ENCODE data around the gene MIX23. TPM values are rescaled to one million over a fixed set of nuclear protein-coding genes. Genes with fewer than 3 reads are reported as not detected.

Gene MIX23
- total RNA-seq, 1 experiment from 2014 or later, result 39.6 TPM

GRCh38 chr3:122414391-122414790, 31.4 kb upstream of the MIX23 start:
- TF ChIP-seq CTCF (IDR thresholded peaks at IDR 0.05; ENCODE audit: unreplicated experiment), result no peak
- intact Hi-C loops (cut with micrococcal nuclease; ENCODE audit: unreplicated experiment), result no loop called here
- Mint-ChIP-seq H3K4me1 (ENCODE audit: low read depth, unreplicated experiment) (peaks cover 20% of the 10 kb centered on the region), H3K4me3 (ENCODE audit: low read depth, unreplicated experiment) (peak overlapping the region; percentile 94), H3K36me3 (ENCODE audit: insufficient read depth, unreplicated experiment) (peaks cover 38% of the 10 kb centered on the region), H3K27me3 (ENCODE audit: unreplicated experiment) (no peaks in the 10 kb centered on the region), H3K9me3 (ENCODE audit: low read depth, unreplicated experiment) (no peaks in the 10 kb centered on the region), H3K27ac (ENCODE audit: unreplicated experiment) (peak overlapping the region; percentile 98)
- CTCF ChIA-PET, result no interaction called here
- DNase-seq, result no peak
- no TSS peak for BruUV-seq (replicated peaks)

GRCh38 chr3:122410639-122411038, 27.6 kb upstream of the MIX23 start:
- no peak for DNase-seq
- intact Hi-C loops (cut with micrococcal nuclease; ENCODE audit: unreplicated experiment), result no loop called here
- BruUV-seq (replicated peaks), result no TSS peak
- Mint-ChIP-seq H3K4me1 (ENCODE audit: low read depth, unreplicated experiment) (peaks cover 20% of the 10 kb centered on the region), H3K27me3 (ENCODE audit: unreplicated experiment) (no peaks in the 10 kb centered on the region), H3K4me3 (ENCODE audit: low read depth, unreplicated experiment) (no peak overlapping the region), H3K27ac (ENCODE audit: unreplicated experiment) (no peak overlapping the region), H3K36me3 (ENCODE audit: insufficient read depth, unreplicated experiment) (peaks cover 13% of the 10 kb centered on the region), H3K9me3 (ENCODE audit: low read depth, unreplicated experiment) (no peaks in the 10 kb centered on the region)
- TF ChIP-seq CTCF (IDR thresholded peaks at IDR 0.05; ENCODE audit: unreplicated experiment), result no peak
- CTCF ChIA-PET, result no interaction called here

- Mint-ChIP-seq H3K36me3 (ENCODE audit: insufficient read depth, unreplicated experiment) (peaks cover 8% of the 10 kb centered on the region), H3K27me3 (ENCODE audit: unreplicated experiment) (no peaks in the 10 kb centered on the region), H3K9me3 (ENCODE audit: low read depth, unreplicated experiment) (no peaks in the 10 kb centered on the region), H3K4me1 (ENCODE audit: low read depth, unreplicated experiment) (peaks cover 16% of the 10 kb centered on the region), H3K4me3 (ENCODE audit: low read depth, unreplicated experiment) (no peak overlapping the region), H3K27ac (ENCODE audit: unreplicated experiment) (no peak overlapping the region)
- intact Hi-C loops (cut with micrococcal nuclease; ENCODE audit: unreplicated experiment), result no loop called here
- no TSS peak for BruUV-seq (replicated peaks)
- DNase-seq, result no peak
- TF ChIP-seq CTCF (IDR thresholded peaks at IDR 0.05; ENCODE audit: unreplicated experiment), result no peak
- CTCF ChIA-PET, result no interaction called here
Measured at GRCh38 chr3:122410111-122410510, 27.1 kb upstream of the MIX23 start.

GRCh38 chr3:122409446-122409845, 26.4 kb upstream of the MIX23 start:
- no peak for DNase-seq
- H3K36me3 Mint-ChIP-seq (ENCODE audit: insufficient read depth, unreplicated experiment), result peaks cover 1% of the 10 kb centered on the region
- H3K9me3 Mint-ChIP-seq (ENCODE audit: low read depth, unreplicated experiment), result no peaks in the 10 kb centered on the region
- TF ChIP-seq CTCF (IDR thresholded peaks at IDR 0.05; ENCODE audit: unreplicated experiment), result no peak
- intact Hi-C loops (cut with micrococcal nuclease; ENCODE audit: unreplicated experiment), result no loop called here
- H3K27me3 Mint-ChIP-seq (ENCODE audit: unreplicated experiment), result no peaks in the 10 kb centered on the region
- peaks cover 9% of the 10 kb centered on the region for H3K4me1 Mint-ChIP-seq (ENCODE audit: low read depth, unreplicated experiment)
- CTCF ChIA-PET, result no interaction called here
- BruUV-seq (replicated peaks), result no TSS peak
- no peak overlapping the region for H3K27ac Mint-ChIP-seq (ENCODE audit: unreplicated experiment)
- no peak overlapping the region for H3K4me3 Mint-ChIP-seq (ENCODE audit: low read depth, unreplicated experiment)

- Mint-ChIP-seq H3K27me3 (ENCODE audit: unreplicated experiment) (no peaks in the 10 kb centered on the region), H3K9me3 (ENCODE audit: low read depth, unreplicated experiment) (no peaks in the 10 kb centered on the region), H3K4me3 (ENCODE audit: low read depth, unreplicated experiment) (no peak overlapping the region), H3K36me3 (ENCODE audit: insufficient read depth, unreplicated experiment) (no peaks in the 10 kb centered on the region), H3K4me1 (ENCODE audit: low read depth, unreplicated experiment) (no peaks in the 10 kb centered on the region), H3K27ac (ENCODE audit: unreplicated experiment) (no peak overlapping the region)
- DNase-seq, result no peak
- no peak for TF ChIP-seq CTCF (IDR thresholded peaks at IDR 0.05; ENCODE audit: unreplicated experiment)
- CTCF ChIA-PET, result no interaction called here
- no TSS peak for BruUV-seq (replicated peaks)
- intact Hi-C loops (cut with micrococcal nuclease; ENCODE audit: unreplicated experiment), result no loop called here
Measured at GRCh38 chr3:122407946-122408345, 24.9 kb upstream of the MIX23 start.

Measured in Calu3 (cell line).